ENCODE data around the gene CASK.
"Not testable (repeated sequence)": the region's sequence is repeated elsewhere in the genome, so short reads cannot be mapped to it uniquely, and the experiment has no call there.

Gene CASK

DNA sequence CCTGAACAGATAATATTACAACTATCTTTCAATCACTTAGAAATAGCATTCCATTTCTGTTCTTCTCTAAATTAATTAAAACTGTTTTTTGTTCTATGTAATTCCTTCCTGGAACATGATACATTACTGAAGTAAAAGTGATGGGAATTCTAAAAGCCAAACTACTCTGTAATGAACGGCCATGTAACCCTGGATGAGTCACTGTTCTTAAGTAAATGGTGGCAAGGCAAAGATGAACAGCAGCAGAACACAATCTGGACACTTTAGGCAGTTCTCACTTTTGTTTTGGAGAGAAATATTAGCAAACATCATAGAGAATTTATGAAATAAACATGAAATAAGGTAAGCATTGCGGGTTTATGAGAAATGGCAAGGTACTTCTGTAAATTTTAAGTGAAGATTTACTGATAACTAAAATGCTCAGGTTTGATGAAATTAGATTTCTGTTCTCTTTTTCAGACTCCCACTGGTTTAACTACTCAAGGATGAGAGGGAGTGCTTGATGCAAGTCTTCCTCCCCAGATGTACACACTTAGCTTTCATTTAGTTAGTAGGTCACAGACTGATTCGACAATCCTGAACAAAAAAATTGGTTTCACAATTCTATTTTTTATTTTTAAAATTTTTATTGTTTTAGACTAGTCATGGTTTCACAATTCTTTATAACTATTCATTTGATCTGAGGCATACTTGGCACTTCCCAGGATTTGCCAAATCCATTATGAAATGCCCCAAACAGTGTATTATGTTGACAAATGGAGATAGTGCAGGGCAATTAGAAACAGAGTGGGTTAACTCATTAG lies 200.3 kb downstream of the CASK start:
- no peak for FAIRE-seq

DNA sequence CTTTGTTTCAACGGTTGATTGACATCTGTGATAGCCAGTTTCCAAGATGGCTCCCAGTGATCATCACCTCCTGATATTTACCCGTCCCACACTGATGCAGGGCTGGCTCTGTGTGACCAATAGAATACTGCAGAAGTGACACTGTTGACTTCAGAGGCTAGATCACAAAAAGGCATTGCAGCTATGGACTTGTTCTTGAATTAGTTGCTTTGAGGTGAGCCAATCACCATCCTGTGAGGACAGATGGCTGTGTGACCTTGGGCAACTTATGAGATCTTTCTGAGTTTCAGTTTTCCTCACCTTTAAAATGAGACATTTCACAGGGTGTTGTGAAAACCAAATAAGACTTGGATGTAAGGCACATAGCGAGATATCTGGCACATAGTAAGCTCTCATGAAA lies 201.1 kb downstream of the CASK start:
- FAIRE-seq: no peak

DNA sequence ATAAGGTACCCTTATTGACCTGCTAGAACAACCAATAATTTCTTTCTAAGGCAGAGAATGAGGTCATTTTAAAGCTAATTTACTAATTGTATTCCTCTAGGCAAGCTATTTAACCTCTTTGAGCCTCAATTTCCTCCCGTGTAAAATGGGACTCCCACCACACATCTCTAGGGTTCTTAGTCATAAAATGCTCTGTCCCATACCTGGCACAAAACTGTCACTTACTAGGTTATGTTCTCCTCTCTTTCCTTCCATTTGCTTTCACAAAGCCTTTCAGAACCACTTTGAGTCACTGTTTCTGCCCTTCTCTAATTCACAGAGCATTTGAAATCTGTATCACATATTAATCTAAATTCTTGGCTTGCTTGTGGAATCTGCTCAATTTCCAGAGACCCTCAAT lies 201.8 kb downstream of the CASK start:
- no peak for FAIRE-seq

GRCh38 chrX:41720125-41720779 lies 203.1 kb downstream of the CASK start:
- FAIRE-seq: no peak

DNA sequence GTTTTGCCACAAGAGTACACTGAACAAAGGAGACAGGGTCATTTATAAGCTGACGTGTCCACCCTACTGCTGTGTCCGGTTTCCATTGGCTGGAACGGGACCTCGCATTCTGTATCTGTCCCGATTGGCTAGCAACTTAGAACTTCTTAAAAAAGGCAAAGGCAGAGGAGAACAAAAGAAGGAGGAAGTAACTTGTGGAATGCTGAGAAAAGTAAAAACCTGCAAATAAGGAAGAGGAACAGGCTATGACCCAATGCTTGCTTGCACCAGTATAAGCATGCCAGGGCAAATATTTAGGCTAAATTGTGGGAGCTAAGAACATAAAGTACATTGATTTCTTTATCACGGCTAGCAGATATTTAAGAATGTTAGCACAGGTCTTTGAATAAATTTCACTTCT lies 203.7 kb downstream of the CASK start:
- not testable (repeated sequence) for FAIRE-seq

DNA sequence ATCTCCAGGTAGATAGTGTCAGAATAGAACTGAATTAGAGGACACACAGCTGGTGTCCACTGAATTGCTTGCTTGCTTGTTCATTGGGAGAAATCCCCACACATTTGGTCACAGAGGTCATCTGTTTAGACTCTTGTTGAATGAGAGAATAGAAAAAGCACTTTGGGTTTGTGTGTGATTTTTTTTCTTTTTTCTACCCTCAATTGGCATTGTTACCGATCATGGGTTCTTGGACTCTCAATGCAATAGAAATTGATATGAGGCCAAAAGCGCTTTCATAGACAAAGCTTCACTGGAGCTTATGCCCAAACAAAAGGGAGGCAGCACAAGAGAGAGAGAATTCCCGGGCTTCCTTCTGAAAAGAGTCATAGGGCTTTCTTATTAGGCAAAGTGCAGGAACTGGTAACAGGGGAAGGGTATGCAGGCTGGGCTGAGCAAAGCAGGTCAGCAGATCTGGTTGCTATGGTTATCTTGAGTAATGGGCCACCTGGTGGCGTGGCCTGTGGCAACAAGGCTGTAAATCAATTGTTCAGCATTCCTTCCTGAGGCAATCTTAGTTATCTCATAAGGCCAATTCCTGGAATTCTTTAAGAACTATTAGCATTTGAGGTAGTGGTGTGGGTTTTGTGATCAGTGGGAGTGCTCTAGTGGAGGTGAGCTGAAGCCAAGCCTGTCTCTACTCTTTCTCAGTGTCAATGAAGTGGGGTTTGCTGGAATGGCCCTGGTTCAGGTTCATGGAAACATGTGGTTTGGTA lies 204.7 kb downstream of the CASK start:
- FAIRE-seq: no peak

DNA sequence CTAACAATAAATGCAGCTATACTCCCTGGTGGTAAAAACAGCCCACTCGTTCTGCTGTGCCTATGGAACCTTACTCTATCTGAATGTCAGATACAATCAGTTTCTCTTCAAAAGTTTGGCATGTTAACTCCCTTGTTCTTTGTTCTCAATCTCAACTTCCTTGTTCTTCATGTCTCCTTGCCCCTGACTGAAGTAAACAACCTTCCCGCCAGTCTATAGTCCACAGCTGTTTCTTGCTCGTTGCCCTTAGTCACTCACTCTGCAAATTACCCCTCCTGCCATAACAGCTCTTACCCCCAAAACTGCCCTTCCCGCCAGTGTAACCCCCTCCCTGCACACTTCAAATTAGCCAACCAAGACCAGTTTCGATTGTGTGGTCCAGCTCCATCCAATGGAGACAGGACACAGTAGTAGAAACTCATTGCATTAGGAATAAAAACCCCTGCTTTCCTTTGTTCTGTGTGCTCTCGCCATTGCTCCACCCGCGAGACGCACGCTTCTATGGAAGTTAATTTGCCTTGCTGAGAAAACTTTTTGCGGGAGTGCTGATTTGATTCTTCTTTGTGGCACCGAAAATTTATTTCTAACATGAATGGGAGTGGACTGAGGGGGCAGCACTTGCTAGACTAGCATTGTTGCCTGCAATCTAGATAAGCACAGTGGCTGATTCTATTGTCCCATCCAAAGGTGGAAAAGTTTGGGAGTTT lies 206.4 kb downstream of the CASK start:
- FAIRE-seq: no peak

DNA sequence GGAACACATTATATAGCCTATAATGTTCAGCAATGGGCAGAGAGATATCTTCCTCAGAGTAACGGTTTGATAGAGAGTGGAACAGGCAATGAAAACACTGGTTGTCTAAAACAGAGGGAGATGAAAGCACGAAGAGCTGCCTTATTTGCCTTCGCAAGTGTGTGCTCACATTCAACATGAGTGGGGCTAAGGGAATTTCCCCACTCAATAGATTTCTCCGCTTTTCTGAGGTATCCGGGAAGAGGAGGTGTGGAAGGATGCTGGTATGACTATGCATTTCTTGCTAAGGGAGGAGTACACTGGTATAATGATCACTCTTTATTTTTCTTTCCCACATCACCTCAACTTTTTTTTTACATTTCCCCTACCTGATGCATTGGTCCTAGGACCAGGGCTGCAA lies 207.1 kb downstream of the CASK start:
- FAIRE-seq: no peak

- no peak for FAIRE-seq
These were observed 212.2 kb downstream of the CASK start for GRCh38 chrX:41711021-41711667.

DNA sequence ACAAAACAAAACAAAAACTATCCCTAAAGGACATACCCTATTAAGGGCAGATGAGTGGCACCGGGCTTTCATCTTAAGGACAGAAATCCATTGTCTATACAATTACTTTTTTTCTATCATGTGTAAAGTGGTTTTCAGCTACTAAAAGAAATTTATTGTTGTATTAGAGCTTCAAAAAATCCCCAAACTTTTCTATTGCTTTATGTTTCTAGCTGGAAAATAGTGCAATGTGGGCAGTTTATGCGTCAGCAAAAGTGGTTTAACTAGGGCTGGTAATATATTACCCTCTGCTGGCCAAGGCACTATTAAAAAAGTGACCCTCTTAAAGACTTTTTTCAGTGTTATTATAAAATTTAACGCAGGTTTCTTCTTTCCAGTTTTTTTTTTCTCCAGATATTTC lies 214.9 kb downstream of the CASK start:
- no peak for FAIRE-seq

DNA sequence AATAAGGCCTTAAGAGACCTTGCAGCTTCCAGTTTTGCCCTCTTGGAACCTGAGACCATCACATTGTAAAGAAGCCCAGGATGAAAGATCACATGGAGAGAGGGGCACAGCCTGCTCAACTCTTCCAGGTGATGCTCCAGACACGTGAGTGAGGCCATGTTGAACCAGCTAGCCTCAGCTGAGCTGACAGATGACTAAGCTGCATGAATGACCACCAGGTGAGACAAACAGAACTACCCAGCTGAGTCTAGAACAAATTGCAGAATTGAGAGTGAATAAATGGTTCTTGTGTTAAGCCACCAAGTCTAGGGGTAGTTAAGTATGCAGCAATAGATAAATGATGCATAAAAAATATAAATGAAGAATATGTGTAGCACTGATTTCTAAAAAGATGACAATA lies 216.1 kb downstream of the CASK start:
- FAIRE-seq: no peak

GRCh38 chrX:41705680-41706374 lies 217.5 kb downstream of the CASK start:
- no peak for FAIRE-seq

DNA sequence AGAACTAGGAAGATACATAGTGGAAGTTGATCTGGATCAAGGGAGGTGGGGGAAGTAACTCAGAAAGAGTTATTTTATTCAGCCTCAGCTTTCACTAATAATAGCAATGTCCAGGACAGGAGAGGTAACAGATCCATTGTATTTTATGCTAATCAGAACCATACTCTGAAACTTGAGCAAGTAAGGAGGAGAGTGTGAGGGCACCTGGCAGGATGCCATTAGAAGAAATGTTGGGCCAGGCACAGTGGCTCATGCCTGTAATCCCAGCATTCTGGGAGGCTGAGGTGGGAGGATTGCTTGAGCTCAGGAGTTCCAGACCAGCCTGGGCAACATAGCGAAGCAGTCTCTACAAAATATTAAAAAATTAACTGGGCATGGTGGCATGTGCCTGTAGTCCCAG lies 218.3 kb downstream of the CASK start:
- no peak for FAIRE-seq

- FAIRE-seq: no peak
These were observed 219.8 kb downstream of the CASK start for GRCh38 chrX:41703574-41704029.

- FAIRE-seq: no peak
These were observed 227.9 kb downstream of the CASK start for GRCh38 chrX:41695426-41695825.

DNA sequence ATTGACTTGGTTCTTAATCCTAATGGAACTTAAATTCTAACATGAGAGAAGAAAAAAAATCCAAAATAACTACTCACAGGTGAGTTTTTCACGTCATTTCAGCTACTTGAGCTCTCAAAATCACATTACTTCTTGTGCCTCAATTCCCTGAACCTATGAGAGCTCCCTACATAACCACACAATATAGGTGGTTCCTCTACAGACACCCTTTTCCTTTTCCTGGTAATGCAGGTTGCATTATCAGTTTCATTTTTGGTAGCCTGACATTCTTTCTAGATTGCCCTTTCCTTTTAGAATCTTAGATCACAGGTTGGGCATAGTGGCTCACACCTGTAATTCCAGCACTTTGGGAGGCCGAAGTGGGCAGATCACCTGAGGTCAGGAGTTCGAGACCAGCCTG lies 230.3 kb downstream of the CASK start:
- FAIRE-seq: no peak

DNA sequence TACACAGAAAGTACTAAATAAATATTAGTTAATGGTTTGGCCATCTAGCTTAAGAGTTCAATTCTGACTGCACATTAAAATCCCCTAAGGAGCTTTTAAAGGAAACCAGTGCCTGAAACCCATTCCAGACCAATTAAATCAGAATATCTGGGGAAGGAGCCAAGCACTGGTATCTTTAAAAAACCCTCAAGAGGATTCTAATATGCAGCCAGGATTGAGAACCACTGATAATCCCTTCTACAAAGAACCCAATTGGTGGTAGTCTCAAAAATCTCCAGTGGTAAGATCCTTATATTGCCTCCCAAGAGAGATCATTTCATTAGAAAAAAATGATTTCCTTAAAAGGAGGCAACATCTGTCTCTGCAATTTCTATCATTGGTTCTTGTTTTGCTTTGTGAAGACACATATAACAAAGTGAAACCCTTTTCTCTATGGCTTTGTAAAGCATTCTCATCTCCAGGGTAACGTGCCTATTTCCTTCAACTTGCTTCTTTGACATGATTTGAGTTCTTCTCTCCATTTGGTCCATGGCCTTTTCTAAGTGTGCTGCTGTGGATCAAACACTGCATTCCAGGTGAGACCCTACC lies 231.1 kb downstream of the CASK start:
- no peak for FAIRE-seq

DNA sequence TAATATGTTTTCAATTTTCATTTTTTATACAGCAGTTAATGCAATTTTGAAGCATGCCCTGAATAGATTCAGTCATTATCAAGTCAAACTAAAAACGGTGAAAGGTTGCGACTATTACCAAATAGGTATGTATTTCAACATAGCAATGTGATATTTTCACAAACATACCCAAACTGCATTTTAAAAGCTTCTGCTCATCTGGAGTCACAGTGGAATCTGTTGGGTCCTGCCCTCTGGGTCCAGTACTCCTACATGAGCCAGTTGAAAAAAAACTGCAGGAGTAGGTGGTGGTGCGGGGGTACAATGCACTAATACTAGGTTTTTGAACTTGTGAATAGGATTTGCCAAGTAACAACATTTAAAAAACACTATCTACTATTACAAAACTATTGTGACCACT lies 233.6 kb downstream of the CASK start:
- FAIRE-seq: no peak

DNA sequence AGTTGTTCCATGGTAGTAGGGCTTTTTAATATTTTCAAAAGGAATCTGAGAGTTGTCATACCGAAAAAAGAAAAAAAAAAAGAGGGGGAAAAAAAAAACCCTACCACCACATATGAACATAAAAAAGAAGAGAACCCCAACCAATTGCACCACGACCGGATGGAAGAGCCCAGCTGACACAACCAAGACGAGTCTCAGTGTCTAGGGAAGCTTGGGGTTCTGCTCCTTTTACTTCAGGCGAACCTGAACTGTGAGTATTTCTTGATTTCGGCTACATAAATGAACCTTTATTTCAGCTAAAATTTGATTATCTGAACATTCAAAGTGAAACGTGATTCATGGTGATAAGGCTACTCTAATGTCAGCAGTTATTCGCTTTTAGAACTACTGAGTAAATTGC lies 234.5 kb downstream of the CASK start, which contains the start of gene GPR34:
TSS of gene GPR34 (plus strand) at position 139 of the 400 bp plus-strand sequence. CDS start 6,661 bp downstream, outside the sequence.
- FAIRE-seq: no peak

DNA sequence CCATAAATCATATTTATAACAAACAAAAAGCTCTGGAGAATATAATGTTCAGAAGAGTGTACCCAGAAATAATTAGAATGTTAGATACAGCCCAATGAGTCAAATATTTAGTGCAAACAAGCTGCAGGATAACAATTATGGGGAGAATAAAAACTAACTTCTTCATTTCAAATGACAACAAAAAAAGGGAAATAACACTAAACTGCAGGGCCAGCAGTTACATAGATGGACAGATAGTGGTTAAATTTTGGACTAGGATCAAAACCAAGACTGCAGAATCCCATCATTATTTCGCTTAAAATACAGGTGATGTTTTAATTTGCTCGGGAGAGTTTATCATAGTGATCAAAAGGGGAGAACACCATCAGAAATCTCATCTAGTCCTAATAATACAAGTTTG lies 235.2 kb downstream of the CASK start:
- no peak for FAIRE-seq

DNA sequence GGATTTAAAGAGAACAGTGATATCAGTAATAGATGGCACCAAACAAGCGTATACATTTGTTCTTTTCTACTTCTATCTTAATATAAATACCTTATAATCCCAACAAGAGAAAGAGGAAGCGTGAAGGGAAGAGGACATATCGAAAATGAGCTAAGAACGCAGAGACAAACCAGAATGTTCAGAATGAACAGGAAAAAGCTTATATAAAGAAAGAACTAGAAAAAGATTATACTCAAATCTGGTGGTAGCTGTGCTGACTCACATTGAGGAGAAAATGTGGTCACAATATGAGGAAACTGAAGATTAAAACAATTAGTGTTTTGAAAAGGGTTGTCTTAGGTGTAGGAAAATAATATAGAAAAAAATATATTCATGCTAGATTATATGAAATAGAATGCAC lies 236.6 kb downstream of the CASK start:
- FAIRE-seq: no peak
